C4-2B (cell line): Measurements from ENCODE around the gene COPS6.

Source experiments
- H3K27ac ChIP-seq: fragments of 450-650 bp; 2 replicates; pipeline ENCODE4 v1.5.1; 2017
- ZFX ChIP-seq: fragments of 450-650 bp; IDR thresholded peaks from 2 replicates; pipeline ENCODE4 v1.6.1; 2017
- TF ChIP-seq, protein P1 (sequence below): fragments of 450-650 bp; conservative IDR thresholded peaks from 2 replicates; pipeline ENCODE4 v1.5.1; 2017; ENCODE audit warnings: mild to moderate bottlenecking

Gene COPS6

DNA sequence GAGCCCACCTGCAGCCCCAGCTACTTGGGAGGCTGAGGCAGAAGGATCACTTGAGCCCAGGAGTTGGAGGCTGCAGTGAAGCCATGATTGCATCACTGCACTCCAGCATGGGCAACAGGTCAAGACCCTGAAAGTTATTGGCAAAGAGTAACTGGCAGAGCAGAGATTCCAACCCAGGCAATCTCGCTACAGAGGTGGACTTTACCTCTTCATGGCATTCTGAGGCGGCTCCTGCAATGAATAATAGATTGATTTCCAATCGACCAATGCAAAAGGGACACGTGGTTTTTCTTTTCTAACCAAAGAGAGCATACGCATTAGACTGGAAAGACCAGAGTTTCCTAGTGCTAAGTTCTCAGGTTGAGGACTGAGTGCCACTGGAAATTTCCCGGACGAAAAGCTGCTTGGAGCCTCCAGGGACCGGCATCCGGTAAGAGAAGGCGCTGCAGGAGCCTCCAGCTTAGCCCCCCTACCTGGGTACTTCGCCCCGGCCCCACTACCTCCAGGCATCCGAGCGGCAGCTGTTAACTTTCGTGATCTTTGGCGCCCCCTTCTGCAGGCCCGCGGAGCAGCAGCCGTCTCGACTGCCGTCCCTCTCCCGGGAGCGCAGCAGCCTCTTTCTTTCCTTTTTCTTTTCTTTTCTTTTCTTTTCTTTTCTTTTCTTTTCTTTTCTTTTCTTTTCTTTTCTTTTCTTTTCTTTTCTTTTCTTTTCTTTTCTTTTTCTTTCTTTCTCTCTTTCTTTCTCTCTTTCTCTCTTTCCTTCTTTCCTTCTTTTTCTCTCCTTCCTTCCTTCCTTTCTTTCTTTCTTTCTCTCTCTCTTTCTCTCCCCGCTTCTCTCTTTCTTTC, 42.1 kb downstream of the COPS6 start:
- H3K27ac ChIP-seq, result no peak overlapping the region
- TF ChIP-seq ZFX, result no peak
- TF ChIP-seq, protein P1, sequence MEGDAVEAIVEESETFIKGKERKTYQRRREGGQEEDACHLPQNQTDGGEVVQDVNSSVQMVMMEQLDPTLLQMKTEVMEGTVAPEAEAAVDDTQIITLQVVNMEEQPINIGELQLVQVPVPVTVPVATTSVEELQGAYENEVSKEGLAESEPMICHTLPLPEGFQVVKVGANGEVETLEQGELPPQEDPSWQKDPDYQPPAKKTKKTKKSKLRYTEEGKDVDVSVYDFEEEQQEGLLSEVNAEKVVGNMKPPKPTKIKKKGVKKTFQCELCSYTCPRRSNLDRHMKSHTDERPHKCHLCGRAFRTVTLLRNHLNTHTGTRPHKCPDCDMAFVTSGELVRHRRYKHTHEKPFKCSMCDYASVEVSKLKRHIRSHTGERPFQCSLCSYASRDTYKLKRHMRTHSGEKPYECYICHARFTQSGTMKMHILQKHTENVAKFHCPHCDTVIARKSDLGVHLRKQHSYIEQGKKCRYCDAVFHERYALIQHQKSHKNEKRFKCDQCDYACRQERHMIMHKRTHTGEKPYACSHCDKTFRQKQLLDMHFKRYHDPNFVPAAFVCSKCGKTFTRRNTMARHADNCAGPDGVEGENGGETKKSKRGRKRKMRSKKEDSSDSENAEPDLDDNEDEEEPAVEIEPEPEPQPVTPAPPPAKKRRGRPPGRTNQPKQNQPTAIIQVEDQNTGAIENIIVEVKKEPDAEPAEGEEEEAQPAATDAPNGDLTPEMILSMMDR, result peak; percentile 98

DNA sequence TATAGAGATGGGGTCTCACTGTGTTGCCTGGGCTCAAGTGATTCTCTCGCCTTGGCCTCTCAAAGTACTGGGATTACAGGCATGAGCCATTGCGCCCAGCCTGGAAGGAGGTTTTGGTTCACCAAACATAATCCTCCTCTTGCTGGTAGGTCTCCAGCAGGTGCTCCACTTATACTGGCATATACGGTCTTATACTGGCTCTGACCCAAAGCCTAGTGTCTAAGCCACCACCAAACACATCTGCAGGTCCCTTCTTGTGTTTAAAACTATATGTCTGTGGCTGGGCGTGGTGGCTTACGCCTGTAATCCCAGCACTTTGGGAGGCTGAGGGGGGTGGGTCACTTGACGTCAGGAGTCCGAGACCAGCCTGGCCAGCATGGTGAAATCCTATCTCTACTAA, 43.4 kb downstream of the COPS6 start:
- TF ChIP-seq, protein P1, result no peak
- no peak for TF ChIP-seq ZFX
- H3K27ac ChIP-seq, result no peak overlapping the region

DNA sequence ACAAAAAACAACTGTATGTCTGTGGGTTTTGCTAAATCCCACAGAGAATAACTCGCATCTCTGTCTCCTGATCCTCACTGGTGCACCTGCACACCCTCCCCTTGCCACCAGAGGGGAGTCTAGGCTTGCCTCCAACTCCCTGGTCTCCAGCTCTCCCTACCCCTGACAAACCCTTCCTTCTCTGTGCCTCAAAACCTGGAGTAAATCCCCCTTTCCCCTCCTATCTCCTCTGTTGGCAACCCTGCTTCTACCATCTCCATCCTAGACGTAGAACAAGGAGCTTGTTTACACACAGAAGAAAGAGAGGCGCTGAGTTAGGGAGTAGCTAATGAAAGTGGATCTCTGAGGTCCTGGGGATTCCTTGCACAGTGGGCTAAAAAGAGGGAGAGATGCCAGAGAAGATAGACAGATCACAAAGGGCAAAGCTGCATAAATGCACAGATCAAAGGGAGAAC, 44.0 kb downstream of the COPS6 start:
- TF ChIP-seq ZFX, result no peak
- TF ChIP-seq, protein P1, result peak; percentile 94

DNA sequence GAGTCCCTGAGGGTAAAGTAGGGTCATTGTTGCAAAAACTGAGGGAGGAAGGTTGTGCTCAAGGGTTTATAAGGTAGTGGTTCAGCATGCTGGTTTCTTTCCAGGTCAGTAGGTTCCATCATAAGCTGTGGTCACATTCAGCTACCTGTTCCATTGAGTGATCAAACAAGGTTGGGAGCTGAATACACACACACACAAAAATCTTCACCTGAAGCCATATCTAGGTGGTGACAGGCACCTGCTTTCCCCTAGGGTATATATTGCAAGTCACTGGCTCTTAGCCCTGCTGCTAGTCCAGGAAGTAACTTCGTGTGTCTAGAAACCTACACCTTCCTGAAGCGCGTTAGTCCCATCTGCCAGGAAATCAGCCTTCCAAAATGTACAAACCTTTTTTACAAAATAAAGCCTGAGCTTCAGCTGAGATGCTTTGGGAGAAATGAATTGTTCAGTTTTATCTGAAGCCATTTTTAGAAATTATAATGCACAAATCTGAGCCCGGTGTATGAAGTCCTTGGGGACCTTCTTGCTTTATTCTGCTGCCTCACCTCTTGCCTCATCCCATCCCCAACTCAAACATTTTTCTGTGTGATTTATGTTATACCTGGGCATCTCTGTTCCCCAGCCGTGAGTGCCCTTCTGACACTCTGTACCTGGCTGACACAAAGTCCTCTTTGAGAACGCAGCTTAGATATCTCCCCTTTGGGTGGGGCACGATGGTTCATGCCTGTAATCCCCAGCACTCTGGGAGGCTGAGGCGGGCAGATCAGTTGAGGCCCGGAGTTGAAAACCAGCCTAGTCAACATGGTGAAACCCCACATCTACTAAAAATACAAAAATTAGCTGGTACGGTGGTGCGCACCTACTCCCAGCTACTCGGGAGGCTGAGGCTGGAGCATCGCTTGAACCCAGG, 49.3 kb downstream of the COPS6 start:
- H3K27ac ChIP-seq, result no peak overlapping the region
- TF ChIP-seq, protein P1, result no peak
- TF ChIP-seq ZFX, result no peak

More for the DNA sequence above, 44.0 kb downstream of the COPS6 start:
- H3K27ac ChIP-seq, result no peak overlapping the region

DNA sequence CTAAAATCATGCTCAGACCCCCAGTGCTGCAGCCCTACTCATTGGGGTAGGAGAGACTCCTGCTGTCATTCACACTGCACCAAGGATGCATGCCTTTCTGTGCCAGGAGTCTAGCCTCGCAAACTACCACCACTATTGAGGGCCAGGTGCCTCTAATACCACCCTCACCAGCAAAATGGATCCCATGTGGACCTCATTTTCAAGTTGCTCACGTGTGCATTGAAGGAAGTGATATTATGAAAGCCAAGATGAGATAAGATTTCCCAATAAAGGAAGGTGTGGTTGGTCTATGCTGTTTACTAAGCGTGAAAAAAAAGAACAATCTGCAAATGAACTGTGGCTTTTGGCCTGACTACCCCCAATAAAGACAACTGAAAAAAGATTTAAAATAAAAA, 52.8 kb downstream of the COPS6 start:
- TF ChIP-seq ZFX, result no peak
- TF ChIP-seq, protein P1, result no peak
- peak overlapping the region; percentile 16; the same call in 1 of the 2 replicates for H3K27ac ChIP-seq
